ENCODE results near the gene MFNG.

The MFNG gene

GRCh38 chr22:37462983-37463382, 23.2 kb downstream of the MFNG start:
- no peak overlapping the region for H3K4me3 ChIP-seq (replicated peaks in 1 of 2; ENCODE audit: low read depth in 2 of 2, low read length in 2 of 2)
- peak; percentile 51 to 57 for DNase-seq (ENCODE audit: low read depth in 2 of 2)
- TF ChIP-seq CTCF (IDR thresholded peaks at IDR 0.05; ENCODE audit: low read depth, low read length): no peak

GRCh38 chr22:37462436-37462835, 23.7 kb downstream of the MFNG start:
- DNase-seq (ENCODE audit: low read depth in 2 of 2): no peak
- no peak overlapping the region for H3K4me3 ChIP-seq (replicated peaks in 1 of 2; ENCODE audit: low read depth in 2 of 2, low read length in 2 of 2)
- TF ChIP-seq CTCF (IDR thresholded peaks at IDR 0.05; ENCODE audit: low read depth, low read length): no peak

GRCh38 chr22:37461961-37462360, 24.2 kb downstream of the MFNG start:
- no peak overlapping the region for H3K4me3 ChIP-seq (replicated peaks in 1 of 2; ENCODE audit: low read depth in 2 of 2, low read length in 2 of 2)
- no peak for TF ChIP-seq CTCF (IDR thresholded peaks at IDR 0.05; ENCODE audit: low read depth, low read length)
- no peak for DNase-seq (ENCODE audit: low read depth in 2 of 2)

GRCh38 chr22:37460684-37461083, 25.5 kb downstream of the MFNG start:
- DNase-seq (ENCODE audit: low read depth in 2 of 2): no peak
- no peak overlapping the region for H3K4me3 ChIP-seq (replicated peaks in 1 of 2; ENCODE audit: low read depth in 2 of 2, low read length in 2 of 2)
- no peak for TF ChIP-seq CTCF (IDR thresholded peaks at IDR 0.05; ENCODE audit: low read depth, low read length)

GRCh38 chr22:37459206-37459605, 27.0 kb downstream of the MFNG start:
- no peak overlapping the region for H3K4me3 ChIP-seq (replicated peaks in 1 of 2; ENCODE audit: low read depth in 2 of 2, low read length in 2 of 2)
- no peak for TF ChIP-seq CTCF (IDR thresholded peaks at IDR 0.05; ENCODE audit: low read depth, low read length)
- peak; percentile 22 to 30 for DNase-seq (ENCODE audit: low read depth in 2 of 2)

- no peak overlapping the region for H3K4me3 ChIP-seq (replicated peaks in 1 of 2; ENCODE audit: low read depth in 2 of 2, low read length in 2 of 2)
- peak; percentile 67 to 68 for DNase-seq (ENCODE audit: low read depth in 2 of 2)
- TF ChIP-seq CTCF (IDR thresholded peaks at IDR 0.05; ENCODE audit: low read depth, low read length): peak; percentile 94
Measured at GRCh38 chr22:37457093-37457893, 28.9 kb downstream of the MFNG start.

- DNase-seq (ENCODE audit: low read depth in 2 of 2): no peak
- no peak for TF ChIP-seq CTCF (IDR thresholded peaks at IDR 0.05; ENCODE audit: low read depth, low read length)
- no peak overlapping the region for H3K4me3 ChIP-seq (replicated peaks in 1 of 2; ENCODE audit: low read depth in 2 of 2, low read length in 2 of 2)
Measured at GRCh38 chr22:37456346-37456745, 29.8 kb downstream of the MFNG start.
